NCI-H146 treated with DMSO at 0.1 percent for 48 hours (cell line): ENCODE results near the gene NAPB.

Experiments
- DNase-seq: peaks from one replicate; lab custom pipeline; 2025; ENCODE audit not compliant: unreplicated experiment; lab: John Stamatoyannopoulos, UW

Gene NAPB

GRCh38 chr20:23438661-23439060 is 17.4 kb upstream of the NAPB start:
- no peak for DNase-seq

DNA sequence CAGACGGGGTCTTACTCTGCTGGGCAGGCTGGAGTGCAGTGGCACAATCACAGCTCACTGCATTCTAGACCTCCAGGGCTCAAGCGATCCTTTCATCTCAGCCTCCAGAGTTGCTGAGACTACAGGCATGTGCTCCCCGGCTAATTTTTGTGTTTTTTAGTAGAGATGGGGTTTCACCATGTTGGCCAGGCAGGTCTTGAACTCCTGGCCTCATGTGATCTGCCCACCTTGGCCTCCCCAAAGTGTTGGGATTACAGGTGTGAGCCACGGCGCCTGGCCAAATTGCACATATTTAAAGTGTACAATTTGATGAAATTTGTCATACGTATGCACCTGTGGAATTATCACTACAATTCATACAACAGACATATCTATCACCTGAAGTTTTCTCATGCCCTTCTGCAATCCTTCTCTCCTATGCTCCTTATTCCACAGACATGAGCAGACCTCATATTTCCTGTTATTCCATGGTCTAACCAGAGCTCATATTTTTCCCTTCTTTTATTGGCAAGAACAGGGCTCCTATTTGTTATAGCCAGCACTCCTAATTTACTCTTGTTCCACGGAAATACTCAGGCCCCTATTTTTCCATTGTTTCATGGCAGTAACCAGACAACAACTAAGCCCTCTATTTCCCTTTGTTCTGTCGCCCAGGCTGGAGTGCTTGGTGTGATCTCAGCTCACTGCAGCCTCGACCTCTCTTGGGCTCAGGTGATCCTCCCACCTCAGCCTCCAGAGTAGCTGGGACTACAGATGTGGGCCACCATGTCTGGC is 16.0 kb upstream of the NAPB start:
- no peak for DNase-seq

DNA sequence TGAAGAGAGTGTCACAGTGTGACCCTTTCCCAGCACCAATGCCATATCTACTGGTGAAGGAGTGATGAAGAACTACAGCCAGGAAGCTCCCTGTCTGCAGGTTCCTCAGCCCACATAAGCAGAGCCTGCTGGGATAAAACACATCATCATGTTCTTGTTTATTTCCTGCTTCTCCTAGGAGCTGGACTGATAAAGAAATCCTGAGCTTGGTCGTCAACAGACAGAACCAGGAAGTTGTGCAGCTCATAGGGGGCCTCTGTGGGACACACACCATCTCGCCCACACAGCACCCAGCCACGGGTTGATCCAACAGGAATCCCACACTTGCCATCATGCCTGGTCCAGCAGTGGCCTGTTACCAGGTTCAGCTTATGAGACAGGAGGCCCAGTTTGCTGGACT is 15.4 kb upstream of the NAPB start:
- DNase-seq = no peak

GRCh38 chr20:23435626-23436539 is 14.6 kb upstream of the NAPB start:
- DNase-seq = peak; percentile 42

DNA sequence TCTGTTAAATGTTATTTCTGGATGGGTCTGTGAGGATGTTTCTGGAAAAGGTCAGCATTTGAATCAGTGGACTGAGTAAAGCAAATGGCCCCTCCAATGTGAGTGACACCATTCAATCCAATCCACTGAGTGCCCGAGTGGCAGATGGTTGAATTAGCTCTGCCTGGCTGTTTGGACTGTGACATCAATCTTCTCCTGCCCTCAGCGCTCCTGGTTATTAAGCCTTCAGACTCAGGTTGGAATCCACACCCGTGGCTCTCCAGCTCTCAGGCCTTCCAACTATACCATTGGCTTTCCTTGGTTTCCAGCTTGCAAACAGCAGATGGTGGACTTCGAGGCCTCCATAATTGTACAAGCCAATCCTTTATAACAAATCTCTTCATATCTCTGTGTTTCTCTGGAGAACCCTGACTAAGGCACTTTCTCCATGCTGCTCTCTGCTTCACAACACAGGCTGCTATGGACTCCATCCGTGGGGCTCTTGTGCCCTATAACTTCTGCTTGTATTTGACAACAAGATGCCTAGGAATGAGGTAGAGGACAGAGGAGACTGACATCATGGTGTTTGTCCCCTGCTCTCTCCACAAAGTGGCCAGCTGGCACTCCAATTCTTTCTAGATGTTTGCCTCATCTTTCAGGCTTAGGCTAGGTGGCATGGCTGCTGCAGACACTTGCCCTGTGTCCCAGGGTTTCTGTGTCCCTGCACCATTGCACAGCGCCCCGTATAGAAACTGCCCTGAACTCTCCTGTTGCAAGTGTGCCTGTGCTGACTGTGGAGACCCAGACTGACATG is 13.4 kb upstream of the NAPB start:
- DNase-seq = no peak

- DNase-seq = no peak
These were observed 12.3 kb upstream of the NAPB start for GRCh38 chr20:23433628-23434027.

GRCh38 chr20:23425129-23425528 is 3.8 kb upstream of the NAPB start:
- no peak for DNase-seq

GRCh38 chr20:23419995-23420901 is 1.0 kb downstream of the NAPB start:
- peak; percentile 12 for DNase-seq

GRCh38 chr20:23419657-23419994 is 1.7 kb downstream of the NAPB start:
- no peak for DNase-seq

GRCh38 chr20:23417861-23418260 is 3.4 kb downstream of the NAPB start:
- DNase-seq = no peak

GRCh38 chr20:23415959-23416583 is 5.2 kb downstream of the NAPB start:
- no peak for DNase-seq

- no peak for DNase-seq
These were observed 5.7 kb downstream of the NAPB start for GRCh38 chr20:23415555-23415954.

DNA sequence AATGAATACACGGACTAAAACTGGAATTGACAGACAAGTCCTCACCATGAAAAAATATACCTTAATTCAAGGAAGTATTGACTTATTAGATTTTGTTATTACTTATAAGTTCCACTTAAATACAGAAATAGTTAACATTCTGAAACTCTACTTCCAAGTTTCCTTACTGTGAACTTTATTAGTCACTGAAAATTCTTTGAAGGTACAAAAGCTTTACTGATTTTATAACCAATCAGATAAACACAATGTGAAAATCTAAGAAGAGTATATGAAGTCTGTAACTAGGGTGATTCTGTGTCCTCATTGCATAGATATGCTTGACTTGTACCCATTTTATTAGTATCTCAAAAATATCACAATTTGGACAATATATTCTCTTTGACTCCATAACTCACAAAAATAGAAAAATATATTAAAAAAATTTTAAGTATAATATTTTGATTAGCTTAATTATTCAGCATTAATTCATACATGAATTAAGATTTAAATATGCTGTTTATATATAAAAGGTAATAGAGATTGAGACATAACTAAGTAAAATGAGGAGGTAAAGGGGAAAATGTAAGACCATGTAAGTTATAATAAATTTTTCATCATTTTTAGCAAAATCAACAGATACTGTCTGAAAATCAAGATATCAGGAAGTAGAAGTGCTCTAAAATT is 6.6 kb downstream of the NAPB start:
- DNase-seq = no peak

DNA sequence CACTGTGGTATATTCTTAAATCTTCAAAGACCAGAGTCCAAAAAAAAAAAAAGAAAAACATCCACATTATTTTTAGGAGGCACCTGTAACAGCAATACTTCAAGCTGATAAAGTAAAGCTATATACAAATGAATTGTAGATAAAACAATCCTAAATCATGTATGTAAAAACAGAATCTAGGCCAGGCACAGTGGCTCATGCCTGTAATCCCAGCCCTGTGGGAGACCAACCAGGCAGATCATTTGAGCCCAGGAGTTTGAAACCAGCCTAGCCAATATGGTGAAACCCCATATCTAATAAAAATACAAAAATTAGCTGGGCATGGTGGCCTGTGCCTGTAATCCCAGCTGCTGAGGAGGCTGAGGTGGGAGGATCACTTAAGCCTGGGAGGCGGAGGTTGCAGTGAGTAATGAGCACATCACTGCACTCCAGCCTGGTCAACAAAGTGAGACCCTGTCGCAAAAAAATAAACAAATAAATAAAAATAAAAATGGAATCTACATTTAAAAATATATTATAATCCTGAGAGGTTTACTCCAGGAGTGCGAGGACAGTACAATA is 7.3 kb downstream of the NAPB start:
- DNase-seq = no peak

DNA sequence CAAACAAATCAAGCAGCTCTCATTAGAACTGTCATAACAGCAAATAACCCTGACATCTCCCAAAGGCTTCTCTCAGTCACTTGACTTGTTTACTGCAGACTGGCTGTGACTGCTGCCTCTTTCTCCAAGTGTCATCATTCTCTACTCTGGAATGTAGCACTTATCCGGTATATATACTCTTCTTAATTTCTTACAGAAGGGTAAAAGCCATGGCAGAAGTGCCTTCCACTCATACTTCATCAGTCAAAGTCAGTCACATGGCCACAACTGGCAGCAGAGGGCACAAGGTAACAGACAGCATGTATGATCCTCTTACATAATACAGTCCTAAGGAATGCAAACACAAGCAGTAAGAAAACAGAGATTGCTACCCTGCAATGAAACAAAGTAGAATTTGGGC is 9.3 kb downstream of the NAPB start:
- DNase-seq = no peak

- no peak for DNase-seq
These were observed 10.2 kb downstream of the NAPB start for GRCh38 chr20:23410916-23411695.

- no peak for DNase-seq
These were observed 11.5 kb downstream of the NAPB start for GRCh38 chr20:23409800-23410199.

- DNase-seq = no peak
These were observed 12.3 kb downstream of the NAPB start for GRCh38 chr20:23408957-23409356.
